ENCODE results near the gene GALK2.

GRCh38 chr15:49303003-49303402 is 133.0 kb downstream of the GALK2 start:
- TF ChIP-seq CTCF (IDR thresholded peaks at IDR 0.05; ENCODE audit: low read length) (no peak), EZH2 (IDR thresholded peaks at IDR 0.05; ENCODE audit: borderline replicate concordance, low read length) (no peak)

All from OCI-LY1 (cell line).